Measurements from ENCODE around the gene ZNHIT6.

Gene ZNHIT6

GRCh38 chr1:85607921-85608265 is 100.3 kb downstream of the ZNHIT6 start:
- Histone ChIP-seq H3K36me3 (ENCODE audit: control insufficient read depth in 2 of 2, insufficient read depth in 2 of 2, low read length in 2 of 2) (no peaks in the 10 kb centered on the region), H3K4me3 (ENCODE audit: low read length in 2 of 2) (no peak overlapping the region), H3K27me3 (ENCODE audit: control insufficient read depth in 1 of 2, insufficient read depth in 2 of 2, low read length in 2 of 2) (no peaks in the 10 kb centered on the region), H3K27ac (ENCODE audit: low read length) (no peak overlapping the region), H3K9ac (ENCODE audit: low read length in 2 of 2) (no peak overlapping the region), H3K4me1 (ENCODE audit: control insufficient read depth, insufficient read depth, low read length) (peaks cover 25% of the 10 kb centered on the region), H3K9me3 (ENCODE audit: control insufficient read depth in 2 of 2, low read length in 2 of 2) (no peaks in the 10 kb centered on the region)

GRCh38 chr1:85607126-85607920 is 100.9 kb downstream of the ZNHIT6 start:
- no peak overlapping the region for H3K9ac ChIP-seq (ENCODE audit: low read length in 2 of 2)
- no peaks in the 10 kb centered on the region for H3K36me3 ChIP-seq (ENCODE audit: control insufficient read depth in 2 of 2, insufficient read depth in 2 of 2, low read length in 2 of 2)
- H3K27ac ChIP-seq (ENCODE audit: low read length), result no peak overlapping the region
- no peaks in the 10 kb centered on the region for H3K9me3 ChIP-seq (ENCODE audit: control insufficient read depth in 2 of 2, low read length in 2 of 2)
- no peak overlapping the region for H3K4me3 ChIP-seq (ENCODE audit: low read length in 2 of 2)
- no peaks in the 10 kb centered on the region for H3K27me3 ChIP-seq (ENCODE audit: control insufficient read depth in 1 of 2, insufficient read depth in 2 of 2, low read length in 2 of 2)
- peaks cover 19% of the 10 kb centered on the region for H3K4me1 ChIP-seq (ENCODE audit: control insufficient read depth, insufficient read depth, low read length)

- Histone ChIP-seq H3K9ac (ENCODE audit: low read length in 2 of 2) (no peak overlapping the region), H3K27ac (ENCODE audit: low read length) (no peak overlapping the region), H3K4me3 (ENCODE audit: low read length in 2 of 2) (no peak overlapping the region), H3K4me1 (ENCODE audit: control insufficient read depth, insufficient read depth, low read length) (peaks cover 12% of the 10 kb centered on the region), H3K27me3 (ENCODE audit: control insufficient read depth in 1 of 2, insufficient read depth in 2 of 2, low read length in 2 of 2) (no peaks in the 10 kb centered on the region), H3K9me3 (ENCODE audit: control insufficient read depth in 2 of 2, low read length in 2 of 2) (no peaks in the 10 kb centered on the region), H3K36me3 (ENCODE audit: control insufficient read depth in 2 of 2, insufficient read depth in 2 of 2, low read length in 2 of 2) (no peaks in the 10 kb centered on the region)
These were observed 101.8 kb downstream of the ZNHIT6 start for GRCh38 chr1:85606414-85606800.

- Histone ChIP-seq H3K9ac (ENCODE audit: low read length in 2 of 2) (no peak overlapping the region), H3K27ac (ENCODE audit: low read length) (no peak overlapping the region), H3K9me3 (ENCODE audit: control insufficient read depth in 2 of 2, low read length in 2 of 2) (no peaks in the 10 kb centered on the region), H3K4me1 (ENCODE audit: control insufficient read depth, insufficient read depth, low read length) (peaks cover 7% of the 10 kb centered on the region), H3K27me3 (ENCODE audit: control insufficient read depth in 1 of 2, insufficient read depth in 2 of 2, low read length in 2 of 2) (no peaks in the 10 kb centered on the region), H3K36me3 (ENCODE audit: control insufficient read depth in 2 of 2, insufficient read depth in 2 of 2, low read length in 2 of 2) (no peaks in the 10 kb centered on the region), H3K4me3 (ENCODE audit: low read length in 2 of 2) (no peak overlapping the region)
These were observed 102.5 kb downstream of the ZNHIT6 start for GRCh38 chr1:85605484-85606413.

- no peak overlapping the region for H3K27ac ChIP-seq (ENCODE audit: low read length)
- no peaks in the 10 kb centered on the region for H3K27me3 ChIP-seq (ENCODE audit: control insufficient read depth in 1 of 2, insufficient read depth in 2 of 2, low read length in 2 of 2)
- no peak overlapping the region for H3K9ac ChIP-seq (ENCODE audit: low read length in 2 of 2)
- no peaks in the 10 kb centered on the region for H3K9me3 ChIP-seq (ENCODE audit: control insufficient read depth in 2 of 2, low read length in 2 of 2)
- H3K4me3 ChIP-seq (ENCODE audit: low read length in 2 of 2), result no peak overlapping the region
- H3K4me1 ChIP-seq (ENCODE audit: control insufficient read depth, insufficient read depth, low read length), result peaks cover 7% of the 10 kb centered on the region
- no peaks in the 10 kb centered on the region for H3K36me3 ChIP-seq (ENCODE audit: control insufficient read depth in 2 of 2, insufficient read depth in 2 of 2, low read length in 2 of 2)
These were observed 103.8 kb downstream of the ZNHIT6 start for GRCh38 chr1:85604298-85604997.

- peaks cover 14% of the 10 kb centered on the region for H3K4me1 ChIP-seq (ENCODE audit: control insufficient read depth, insufficient read depth, low read length)
- no peaks in the 10 kb centered on the region for H3K36me3 ChIP-seq (ENCODE audit: control insufficient read depth in 2 of 2, insufficient read depth in 2 of 2, low read length in 2 of 2)
- no peak overlapping the region for H3K4me3 ChIP-seq (ENCODE audit: low read length in 2 of 2)
- H3K27me3 ChIP-seq (ENCODE audit: control insufficient read depth in 1 of 2, insufficient read depth in 2 of 2, low read length in 2 of 2), result no peaks in the 10 kb centered on the region
- no peak overlapping the region for H3K9ac ChIP-seq (ENCODE audit: low read length in 2 of 2)
- no peaks in the 10 kb centered on the region for H3K9me3 ChIP-seq (ENCODE audit: control insufficient read depth in 2 of 2, low read length in 2 of 2)
- no peak overlapping the region for H3K27ac ChIP-seq (ENCODE audit: low read length)
These were observed 105.0 kb downstream of the ZNHIT6 start for GRCh38 chr1:85603086-85603880.

DNA sequence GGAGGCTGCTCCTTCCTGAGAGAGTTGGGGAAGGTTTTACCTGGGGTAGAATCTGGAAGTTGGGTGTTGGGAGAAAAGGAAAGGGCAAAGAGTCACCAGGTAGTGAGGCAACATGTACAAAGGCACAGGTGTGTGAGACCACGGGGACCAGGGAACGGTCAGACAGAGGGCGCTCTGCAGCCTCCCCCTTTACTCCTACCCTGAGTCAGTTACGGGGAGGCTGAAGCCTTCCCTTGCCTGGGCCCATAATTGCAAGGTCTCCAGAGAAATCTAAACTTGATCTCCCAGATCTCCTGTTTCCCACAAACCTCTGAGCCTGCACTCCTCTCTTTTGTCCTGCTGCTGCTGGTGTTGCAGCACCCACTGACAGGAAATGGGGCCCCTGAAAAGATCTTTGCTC is 105.7 kb downstream of the ZNHIT6 start:
- Histone ChIP-seq H3K4me1 (ENCODE audit: control insufficient read depth, insufficient read depth, low read length) (peaks cover 16% of the 10 kb centered on the region), H3K9ac (ENCODE audit: low read length in 2 of 2) (no peak overlapping the region), H3K36me3 (ENCODE audit: control insufficient read depth in 2 of 2, insufficient read depth in 2 of 2, low read length in 2 of 2) (no peaks in the 10 kb centered on the region), H3K27ac (ENCODE audit: low read length) (no peak overlapping the region), H3K27me3 (ENCODE audit: control insufficient read depth in 1 of 2, insufficient read depth in 2 of 2, low read length in 2 of 2) (no peaks in the 10 kb centered on the region), H3K9me3 (ENCODE audit: control insufficient read depth in 2 of 2, low read length in 2 of 2) (no peaks in the 10 kb centered on the region), H3K4me3 (ENCODE audit: low read length in 2 of 2) (no peak overlapping the region)

DNA sequence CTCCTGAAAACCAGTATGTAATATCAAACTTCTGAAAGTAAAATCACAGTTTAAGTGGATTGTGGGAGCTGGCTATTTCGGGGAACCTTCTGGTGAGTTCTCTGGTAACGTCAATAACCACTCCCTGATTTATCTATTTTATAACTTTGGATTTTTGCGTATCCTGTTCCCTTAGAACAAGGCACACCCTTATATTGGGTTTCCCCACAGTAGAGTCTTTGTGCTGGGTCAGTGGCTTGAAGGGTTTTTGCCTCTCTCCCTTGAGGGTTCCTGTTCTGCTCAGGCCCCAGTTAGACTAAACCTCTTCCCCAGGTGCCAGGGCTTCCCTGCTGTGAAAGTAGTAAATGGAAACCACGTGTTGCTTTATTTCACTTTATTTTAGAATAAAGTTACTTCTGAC is 106.3 kb downstream of the ZNHIT6 start:
- Histone ChIP-seq H3K27me3 (ENCODE audit: control insufficient read depth in 1 of 2, insufficient read depth in 2 of 2, low read length in 2 of 2) (no peaks in the 10 kb centered on the region), H3K9ac (ENCODE audit: low read length in 2 of 2) (no peak overlapping the region), H3K27ac (ENCODE audit: low read length) (no peak overlapping the region), H3K9me3 (ENCODE audit: control insufficient read depth in 2 of 2, low read length in 2 of 2) (no peaks in the 10 kb centered on the region), H3K4me1 (ENCODE audit: control insufficient read depth, insufficient read depth, low read length) (peaks cover 13% of the 10 kb centered on the region), H3K4me3 (ENCODE audit: low read length in 2 of 2) (no peak overlapping the region), H3K36me3 (ENCODE audit: control insufficient read depth in 2 of 2, insufficient read depth in 2 of 2, low read length in 2 of 2) (no peaks in the 10 kb centered on the region)

DNA sequence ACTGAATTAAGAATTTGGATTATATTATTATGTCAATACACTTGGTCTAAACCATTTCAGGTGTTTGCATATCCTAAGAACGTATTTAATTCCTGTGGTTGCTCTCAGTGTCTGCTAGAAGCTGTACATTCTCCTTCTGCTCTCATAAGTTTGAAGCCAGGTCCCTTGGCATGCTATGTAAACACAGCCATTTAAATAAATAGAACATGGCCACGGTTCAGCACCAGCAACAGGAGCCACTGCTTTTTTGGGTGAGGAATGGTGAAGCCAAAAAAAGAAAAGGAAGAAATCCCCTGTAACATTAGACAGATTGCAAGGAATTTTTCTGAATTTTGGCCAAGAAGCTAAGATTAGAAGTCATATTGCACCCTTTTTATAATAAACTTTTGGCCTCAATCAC is 108.6 kb downstream of the ZNHIT6 start:
- Histone ChIP-seq H3K9me3 (ENCODE audit: control insufficient read depth in 2 of 2, low read length in 2 of 2) (no peaks in the 10 kb centered on the region), H3K9ac (ENCODE audit: low read length in 2 of 2) (no peak overlapping the region), H3K4me1 (ENCODE audit: control insufficient read depth, insufficient read depth, low read length) (peaks cover 16% of the 10 kb centered on the region), H3K27ac (ENCODE audit: low read length) (no peak overlapping the region), H3K4me3 (ENCODE audit: low read length in 2 of 2) (no peak overlapping the region), H3K36me3 (ENCODE audit: control insufficient read depth in 2 of 2, insufficient read depth in 2 of 2, low read length in 2 of 2) (no peaks in the 10 kb centered on the region), H3K27me3 (ENCODE audit: control insufficient read depth in 1 of 2, insufficient read depth in 2 of 2, low read length in 2 of 2) (no peaks in the 10 kb centered on the region)

Data from stomach smooth muscle (tissue), 2 donors.